ENCODE measurements around the gene TRIM47.

DNA sequence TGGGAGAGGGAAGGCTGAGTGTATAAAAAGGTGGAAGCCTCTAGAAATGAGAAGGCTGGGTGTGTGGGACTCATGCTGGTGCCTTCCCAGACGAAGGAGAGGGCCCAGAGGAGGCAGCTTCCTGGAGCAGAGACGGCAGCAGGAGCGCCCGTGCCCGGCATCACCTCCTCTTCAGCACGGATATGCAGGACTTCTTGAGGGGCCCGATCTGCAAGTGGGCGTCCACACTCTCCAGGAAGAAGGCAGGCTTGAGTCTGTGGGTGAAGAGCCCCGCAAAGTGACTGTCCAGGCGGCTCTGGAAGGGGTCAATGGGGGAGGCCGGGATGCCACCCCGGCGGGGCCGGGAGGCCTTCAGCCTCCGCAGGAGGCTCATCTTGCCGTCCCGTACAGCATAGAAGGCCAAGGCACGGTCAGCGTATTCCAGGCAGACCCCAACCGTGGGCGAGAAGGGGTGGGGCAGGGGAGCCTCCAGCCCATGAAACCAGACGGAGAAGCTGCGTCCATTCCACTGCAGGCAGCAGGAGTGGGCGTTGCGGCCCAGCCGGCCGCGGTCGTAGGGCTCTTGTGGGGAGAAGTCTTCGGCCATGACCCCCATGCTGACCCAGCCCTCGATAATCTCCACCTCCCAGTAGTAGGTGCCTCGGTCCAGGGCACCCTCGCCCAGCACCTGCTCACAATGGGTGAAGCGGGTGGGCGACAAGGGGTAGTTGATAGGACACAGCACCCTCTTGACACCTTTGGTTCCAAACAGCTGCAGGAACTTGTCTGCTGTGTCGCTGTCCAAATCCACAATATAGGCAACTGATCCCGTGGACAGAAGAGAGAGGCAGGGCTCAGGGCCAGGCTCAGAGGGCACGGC, 3.8 kb downstream of the TRIM47 start:
- TF ChIP-seq, protein P1, sequence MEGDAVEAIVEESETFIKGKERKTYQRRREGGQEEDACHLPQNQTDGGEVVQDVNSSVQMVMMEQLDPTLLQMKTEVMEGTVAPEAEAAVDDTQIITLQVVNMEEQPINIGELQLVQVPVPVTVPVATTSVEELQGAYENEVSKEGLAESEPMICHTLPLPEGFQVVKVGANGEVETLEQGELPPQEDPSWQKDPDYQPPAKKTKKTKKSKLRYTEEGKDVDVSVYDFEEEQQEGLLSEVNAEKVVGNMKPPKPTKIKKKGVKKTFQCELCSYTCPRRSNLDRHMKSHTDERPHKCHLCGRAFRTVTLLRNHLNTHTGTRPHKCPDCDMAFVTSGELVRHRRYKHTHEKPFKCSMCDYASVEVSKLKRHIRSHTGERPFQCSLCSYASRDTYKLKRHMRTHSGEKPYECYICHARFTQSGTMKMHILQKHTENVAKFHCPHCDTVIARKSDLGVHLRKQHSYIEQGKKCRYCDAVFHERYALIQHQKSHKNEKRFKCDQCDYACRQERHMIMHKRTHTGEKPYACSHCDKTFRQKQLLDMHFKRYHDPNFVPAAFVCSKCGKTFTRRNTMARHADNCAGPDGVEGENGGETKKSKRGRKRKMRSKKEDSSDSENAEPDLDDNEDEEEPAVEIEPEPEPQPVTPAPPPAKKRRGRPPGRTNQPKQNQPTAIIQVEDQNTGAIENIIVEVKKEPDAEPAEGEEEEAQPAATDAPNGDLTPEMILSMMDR (conservative IDR thresholded peaks at IDR 0.05; ENCODE audit: low read depth, low read length): no peak
- TF ChIP-seq EZH2 (IDR thresholded peaks at IDR 0.05; ENCODE audit: borderline replicate concordance, low read depth, low read length, poor library complexity, severe bottlenecking): no peak

Data from A673 (cell line).